ENCODE results near the gene STXBP5.

The STXBP5 gene

DNA sequence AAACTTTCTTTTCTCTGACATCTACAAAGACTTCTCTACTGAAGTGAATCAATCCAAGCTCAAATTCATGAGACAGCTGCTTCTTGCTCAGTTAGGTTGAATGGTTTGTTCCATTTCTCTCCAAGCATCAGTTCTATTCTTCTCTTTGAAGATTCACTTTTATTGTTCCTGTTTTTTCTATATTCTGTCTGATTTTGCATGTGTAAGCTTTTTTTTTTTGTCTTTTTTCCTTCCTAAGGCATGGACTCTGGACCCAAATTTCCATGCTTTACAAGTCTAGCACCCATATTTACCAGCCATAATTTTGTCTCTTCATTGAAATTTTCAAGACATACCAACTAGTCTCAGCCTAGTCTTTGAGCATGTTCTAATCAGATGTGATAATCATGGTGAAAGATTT lies 25.9 kb upstream of the STXBP5 start:
- Histone ChIP-seq H3K4me3 (ENCODE audit: low read length) (no peak overlapping the region), H2AFZ (ENCODE audit: low read length) (no peak overlapping the region), H3K27me3 (replicated peaks; ENCODE audit: insufficient read depth, low read length) (no peaks in the 10 kb centered on the region), H3K9me2 (replicated peaks; ENCODE audit: insufficient read depth, low read length) (no peaks in the 10 kb centered on the region), H3F3A (ENCODE audit: insufficient read depth, low read length) (no peaks in the 10 kb centered on the region), H3K4me1 (ENCODE audit: low read length) (no peaks in the 10 kb centered on the region), H3K9me3 (replicated peaks; ENCODE audit: insufficient read depth, low read length) (no peaks in the 10 kb centered on the region), H3K4me2 (ENCODE audit: low read depth, low read length) (no peak overlapping the region), H4K20me1 (ENCODE audit: insufficient read depth, low read length) (no peaks in the 10 kb centered on the region), H3K27ac (ENCODE audit: low read length) (no peak overlapping the region), H3K79me2 (ENCODE audit: low read length) (no peaks in the 10 kb centered on the region), H3K36me3 (replicated peaks; ENCODE audit: insufficient read depth, low read length) (no peaks in the 10 kb centered on the region), H3K9ac (ENCODE audit: low read length) (no peak overlapping the region)
- no peak for DNase-seq
- TF ChIP-seq EZH2 (optimal IDR thresholded peaks at IDR 0.05; ENCODE audit: low read depth, low read length) (no peak), EZH2phosphoT487 (IDR thresholded peaks at IDR 0.05; ENCODE audit: low read length) (no peak)
- TF ChIP-seq, protein P1, sequence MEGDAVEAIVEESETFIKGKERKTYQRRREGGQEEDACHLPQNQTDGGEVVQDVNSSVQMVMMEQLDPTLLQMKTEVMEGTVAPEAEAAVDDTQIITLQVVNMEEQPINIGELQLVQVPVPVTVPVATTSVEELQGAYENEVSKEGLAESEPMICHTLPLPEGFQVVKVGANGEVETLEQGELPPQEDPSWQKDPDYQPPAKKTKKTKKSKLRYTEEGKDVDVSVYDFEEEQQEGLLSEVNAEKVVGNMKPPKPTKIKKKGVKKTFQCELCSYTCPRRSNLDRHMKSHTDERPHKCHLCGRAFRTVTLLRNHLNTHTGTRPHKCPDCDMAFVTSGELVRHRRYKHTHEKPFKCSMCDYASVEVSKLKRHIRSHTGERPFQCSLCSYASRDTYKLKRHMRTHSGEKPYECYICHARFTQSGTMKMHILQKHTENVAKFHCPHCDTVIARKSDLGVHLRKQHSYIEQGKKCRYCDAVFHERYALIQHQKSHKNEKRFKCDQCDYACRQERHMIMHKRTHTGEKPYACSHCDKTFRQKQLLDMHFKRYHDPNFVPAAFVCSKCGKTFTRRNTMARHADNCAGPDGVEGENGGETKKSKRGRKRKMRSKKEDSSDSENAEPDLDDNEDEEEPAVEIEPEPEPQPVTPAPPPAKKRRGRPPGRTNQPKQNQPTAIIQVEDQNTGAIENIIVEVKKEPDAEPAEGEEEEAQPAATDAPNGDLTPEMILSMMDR (IDR thresholded peaks at IDR 0.05; ENCODE audit: low read length): no peak

DNA sequence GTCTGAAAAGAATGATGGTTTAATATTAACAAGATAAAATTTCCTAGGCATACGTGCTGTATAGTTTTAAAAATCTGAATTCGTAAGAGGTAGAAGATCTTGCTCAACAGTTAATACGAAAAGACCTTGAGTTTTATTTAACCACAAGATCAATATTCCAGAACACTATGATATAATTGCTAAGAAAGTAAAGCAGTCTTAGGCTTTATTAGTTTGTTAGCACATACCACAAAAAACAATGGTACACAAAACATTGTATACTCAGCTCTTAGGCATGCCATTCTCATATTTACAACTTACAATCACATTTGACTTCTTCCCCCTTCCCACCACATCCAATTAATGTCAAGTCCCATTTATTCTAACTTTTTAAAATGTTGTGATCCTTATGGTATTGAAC lies 24.4 kb upstream of the STXBP5 start:
- no peaks in the 10 kb centered on the region for H4K20me1 ChIP-seq (ENCODE audit: insufficient read depth, low read length)
- H3K9ac ChIP-seq (ENCODE audit: low read length): no peak overlapping the region
- H2AFZ ChIP-seq (ENCODE audit: low read length): no peak overlapping the region
- H3K9me3 ChIP-seq (replicated peaks; ENCODE audit: insufficient read depth, low read length): no peaks in the 10 kb centered on the region
- H3K4me3 ChIP-seq (ENCODE audit: low read length): no peak overlapping the region
- no peaks in the 10 kb centered on the region for H3K27me3 ChIP-seq (replicated peaks; ENCODE audit: insufficient read depth, low read length)
- no peaks in the 10 kb centered on the region for H3K4me1 ChIP-seq (ENCODE audit: low read length)
- no peak overlapping the region for H3K27ac ChIP-seq (ENCODE audit: low read length)
- H3K79me2 ChIP-seq (ENCODE audit: low read length): no peaks in the 10 kb centered on the region
- no peak overlapping the region for H3K4me2 ChIP-seq (ENCODE audit: low read depth, low read length)
- TF ChIP-seq EZH2phosphoT487 (IDR thresholded peaks at IDR 0.05; ENCODE audit: low read length): no peak
- TF ChIP-seq, protein P1 (IDR thresholded peaks at IDR 0.05; ENCODE audit: low read length): no peak
- no peak for TF ChIP-seq EZH2 (optimal IDR thresholded peaks at IDR 0.05; ENCODE audit: low read depth, low read length)
- H3K36me3 ChIP-seq (replicated peaks; ENCODE audit: insufficient read depth, low read length): no peaks in the 10 kb centered on the region
- no peak for DNase-seq
- H3K9me2 ChIP-seq (replicated peaks; ENCODE audit: insufficient read depth, low read length): no peaks in the 10 kb centered on the region
- H3F3A ChIP-seq (ENCODE audit: insufficient read depth, low read length): no peaks in the 10 kb centered on the region

DNA sequence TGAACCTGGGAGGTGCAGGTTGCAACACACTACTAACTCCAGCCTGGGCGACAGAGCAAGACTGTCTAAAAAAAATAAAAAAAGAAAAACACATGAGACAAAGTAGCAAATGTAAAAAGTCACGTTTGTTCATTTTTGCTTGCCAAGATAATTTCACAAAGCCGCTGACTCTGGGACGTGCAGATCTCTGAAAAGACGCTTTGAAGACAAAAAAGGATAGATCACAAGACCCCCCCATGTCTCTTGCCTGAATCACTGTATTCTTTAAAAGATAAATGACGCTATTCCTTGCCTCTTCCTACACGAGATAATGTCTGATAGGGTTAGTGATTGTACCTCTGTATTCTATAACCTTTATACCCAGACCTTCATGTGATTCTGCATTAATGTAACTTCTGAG lies 23.3 kb upstream of the STXBP5 start:
- no peak for DNase-seq
- no peak for TF ChIP-seq EZH2phosphoT487 (IDR thresholded peaks at IDR 0.05; ENCODE audit: low read length)
- no peak for TF ChIP-seq EZH2 (optimal IDR thresholded peaks at IDR 0.05; ENCODE audit: low read depth, low read length)
- TF ChIP-seq, protein P1 (IDR thresholded peaks at IDR 0.05; ENCODE audit: low read length): no peak
- no peaks in the 10 kb centered on the region for H4K20me1 ChIP-seq (ENCODE audit: insufficient read depth, low read length)
- no peak overlapping the region for H3K4me3 ChIP-seq (ENCODE audit: low read length)
- no peaks in the 10 kb centered on the region for H3K9me2 ChIP-seq (replicated peaks; ENCODE audit: insufficient read depth, low read length)
- no peaks in the 10 kb centered on the region for H3K9me3 ChIP-seq (replicated peaks; ENCODE audit: insufficient read depth, low read length)
- H3K4me2 ChIP-seq (ENCODE audit: low read depth, low read length): no peak overlapping the region
- H3K36me3 ChIP-seq (replicated peaks; ENCODE audit: insufficient read depth, low read length): no peaks in the 10 kb centered on the region
- H2AFZ ChIP-seq (ENCODE audit: low read length): no peak overlapping the region
- H3F3A ChIP-seq (ENCODE audit: insufficient read depth, low read length): no peaks in the 10 kb centered on the region
- H3K27me3 ChIP-seq (replicated peaks; ENCODE audit: insufficient read depth, low read length): no peaks in the 10 kb centered on the region
- no peaks in the 10 kb centered on the region for H3K79me2 ChIP-seq (ENCODE audit: low read length)
- no peak overlapping the region for H3K9ac ChIP-seq (ENCODE audit: low read length)
- H3K4me1 ChIP-seq (ENCODE audit: low read length): no peaks in the 10 kb centered on the region
- H3K27ac ChIP-seq (ENCODE audit: low read length): no peak overlapping the region

Data from MM.1S (cell line).